ENCODE results near the gene SLC39A11. TPM values are rescaled to one million over a fixed set of nuclear protein-coding genes. Genes with fewer than 3 reads are reported as not detected.

Gene SLC39A11
- total RNA-seq, 1 donor from 2014 or later, result 21.5 TPM

GRCh38 chr17:72696156-72696555 is 396.3 kb downstream of the SLC39A11 start:
- Mint-ChIP-seq H3K4me3 (ENCODE audit: unreplicated experiment) (no peak overlapping the region), H3K4me1 (ENCODE audit: low read depth, unreplicated experiment) (peaks cover 3% of the 10 kb centered on the region), H3K36me3 (ENCODE audit: low read depth, unreplicated experiment) (peaks cover 3% of the 10 kb centered on the region), H3K27ac (ENCODE audit: unreplicated experiment) (no peak overlapping the region), H3K9me3 (ENCODE audit: unreplicated experiment) (peaks cover 8% of the 10 kb centered on the region), H3K27me3 (ENCODE audit: low read depth, unreplicated experiment) (no peaks in the 10 kb centered on the region)
- Histone ChIP-seq H3K9ac (ENCODE audit: low read length) (no peak overlapping the region), H3K9me3 (ENCODE audit: insufficient read depth, low read depth, low read length) (no peaks in the 10 kb centered on the region), H3K4me3 (ENCODE audit: insufficient read depth, low read depth, low read length) (no peak overlapping the region), H3K4me2 (ENCODE audit: low read length) (no peak overlapping the region), H3K4me1 (ENCODE audit: insufficient read depth, low read length) (peaks cover 17% of the 10 kb centered on the region), H3K79me2 (ENCODE audit: insufficient read depth, low read length) (no peaks in the 10 kb centered on the region), H3K27ac (ENCODE audit: low read depth, low read length) (no peak overlapping the region), H2AFZ (ENCODE audit: low read depth, low read length) (no peak overlapping the region), H4K20me1 (ENCODE audit: insufficient read depth, low read length) (no peaks in the 10 kb centered on the region), H3K36me3 (ENCODE audit: insufficient read depth, low read length) (no peaks in the 10 kb centered on the region), H3K27me3 (ENCODE audit: insufficient read depth, low read length) (no peaks in the 10 kb centered on the region)
- TF ChIP-seq, protein P1, sequence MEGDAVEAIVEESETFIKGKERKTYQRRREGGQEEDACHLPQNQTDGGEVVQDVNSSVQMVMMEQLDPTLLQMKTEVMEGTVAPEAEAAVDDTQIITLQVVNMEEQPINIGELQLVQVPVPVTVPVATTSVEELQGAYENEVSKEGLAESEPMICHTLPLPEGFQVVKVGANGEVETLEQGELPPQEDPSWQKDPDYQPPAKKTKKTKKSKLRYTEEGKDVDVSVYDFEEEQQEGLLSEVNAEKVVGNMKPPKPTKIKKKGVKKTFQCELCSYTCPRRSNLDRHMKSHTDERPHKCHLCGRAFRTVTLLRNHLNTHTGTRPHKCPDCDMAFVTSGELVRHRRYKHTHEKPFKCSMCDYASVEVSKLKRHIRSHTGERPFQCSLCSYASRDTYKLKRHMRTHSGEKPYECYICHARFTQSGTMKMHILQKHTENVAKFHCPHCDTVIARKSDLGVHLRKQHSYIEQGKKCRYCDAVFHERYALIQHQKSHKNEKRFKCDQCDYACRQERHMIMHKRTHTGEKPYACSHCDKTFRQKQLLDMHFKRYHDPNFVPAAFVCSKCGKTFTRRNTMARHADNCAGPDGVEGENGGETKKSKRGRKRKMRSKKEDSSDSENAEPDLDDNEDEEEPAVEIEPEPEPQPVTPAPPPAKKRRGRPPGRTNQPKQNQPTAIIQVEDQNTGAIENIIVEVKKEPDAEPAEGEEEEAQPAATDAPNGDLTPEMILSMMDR (IDR thresholded peaks at IDR 0.05; ENCODE audit: insufficient read depth, low read depth, low read length), result no peak
- TF ChIP-seq EZH2 (IDR thresholded peaks at IDR 0.05; ENCODE audit: insufficient read depth, low read length), result no peak
- FAIRE-seq (no peak), DNase-seq (ENCODE audit: low read depth) (no peak)

DNA sequence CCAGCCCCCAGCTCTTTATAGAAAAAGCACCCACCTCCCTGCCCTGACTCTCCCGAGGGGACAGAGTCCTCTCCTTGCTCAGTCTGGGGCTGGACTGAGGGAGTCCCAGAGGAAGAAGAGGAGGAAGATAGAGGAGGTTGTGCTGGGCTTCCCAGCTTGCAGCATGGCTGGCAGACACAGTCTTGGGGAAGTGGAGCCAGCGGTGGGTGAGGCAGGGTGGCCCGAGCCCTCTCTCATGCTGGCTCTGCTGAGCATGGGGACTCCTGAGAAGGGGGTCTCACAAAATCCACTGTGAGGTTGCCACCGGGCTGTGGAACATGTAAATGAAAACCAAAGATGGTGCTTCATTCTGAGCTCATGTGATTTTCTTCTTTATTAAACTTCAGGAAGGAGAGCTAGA is 398.5 kb downstream of the SLC39A11 start:
- H3K4me1 ChIP-seq (ENCODE audit: insufficient read depth, low read length), result peaks cover 16% of the 10 kb centered on the region
- Mint-ChIP-seq H3K4me3 (ENCODE audit: unreplicated experiment) (no peak overlapping the region), H3K9me3 (ENCODE audit: unreplicated experiment) (peaks cover 5% of the 10 kb centered on the region), H3K4me1 (ENCODE audit: low read depth, unreplicated experiment) (peaks cover 3% of the 10 kb centered on the region), H3K27ac (ENCODE audit: unreplicated experiment) (no peak overlapping the region), H3K27me3 (ENCODE audit: low read depth, unreplicated experiment) (peaks cover 6% of the 10 kb centered on the region), H3K36me3 (ENCODE audit: low read depth, unreplicated experiment) (peaks cover 11% of the 10 kb centered on the region)
- FAIRE-seq (no peak), DNase-seq (ENCODE audit: low read depth) (no peak)
- H3K9ac ChIP-seq (ENCODE audit: low read length), result no peak overlapping the region
- TF ChIP-seq, protein P1 (IDR thresholded peaks at IDR 0.05; ENCODE audit: insufficient read depth, low read depth, low read length), result no peak
- no peak for TF ChIP-seq EZH2 (IDR thresholded peaks at IDR 0.05; ENCODE audit: insufficient read depth, low read length)
- H3K36me3 ChIP-seq (ENCODE audit: insufficient read depth, low read length), result no peaks in the 10 kb centered on the region
- H3K4me3 ChIP-seq (ENCODE audit: insufficient read depth, low read depth, low read length), result no peak overlapping the region
- H3K27me3 ChIP-seq (ENCODE audit: insufficient read depth, low read length), result no peaks in the 10 kb centered on the region
- H2AFZ ChIP-seq (ENCODE audit: low read depth, low read length), result no peak overlapping the region
- H3K9me3 ChIP-seq (ENCODE audit: insufficient read depth, low read depth, low read length), result no peaks in the 10 kb centered on the region
- H3K79me2 ChIP-seq (ENCODE audit: insufficient read depth, low read length), result no peaks in the 10 kb centered on the region
- H4K20me1 ChIP-seq (ENCODE audit: insufficient read depth, low read length), result no peaks in the 10 kb centered on the region
- no peak overlapping the region for H3K4me2 ChIP-seq (ENCODE audit: low read length)
- H3K27ac ChIP-seq (ENCODE audit: low read depth, low read length), result no peak overlapping the region

GRCh38 chr17:72693151-72693878 is 399.2 kb downstream of the SLC39A11 start:
- Histone ChIP-seq H3K9me3 (ENCODE audit: insufficient read depth, low read depth, low read length) (no peaks in the 10 kb centered on the region), H3K4me3 (ENCODE audit: insufficient read depth, low read depth, low read length) (no peak overlapping the region), H3K79me2 (ENCODE audit: insufficient read depth, low read length) (no peaks in the 10 kb centered on the region), H3K4me2 (ENCODE audit: low read length) (no peak overlapping the region), H3K27me3 (ENCODE audit: insufficient read depth, low read length) (no peaks in the 10 kb centered on the region), H3K36me3 (ENCODE audit: insufficient read depth, low read length) (no peaks in the 10 kb centered on the region), H3K27ac (ENCODE audit: low read depth, low read length) (no peak overlapping the region), H3K9ac (ENCODE audit: low read length) (no peak overlapping the region), H3K4me1 (ENCODE audit: insufficient read depth, low read length) (peaks cover 16% of the 10 kb centered on the region), H4K20me1 (ENCODE audit: insufficient read depth, low read length) (no peaks in the 10 kb centered on the region), H2AFZ (ENCODE audit: low read depth, low read length) (no peak overlapping the region)
- H3K4me3 Mint-ChIP-seq (ENCODE audit: unreplicated experiment), result no peak overlapping the region
- TF ChIP-seq EZH2 (IDR thresholded peaks at IDR 0.05; ENCODE audit: insufficient read depth, low read length), result no peak
- TF ChIP-seq, protein P1 (IDR thresholded peaks at IDR 0.05; ENCODE audit: insufficient read depth, low read depth, low read length), result no peak
- peaks cover 5% of the 10 kb centered on the region for H3K9me3 Mint-ChIP-seq (ENCODE audit: unreplicated experiment)
- peaks cover 12% of the 10 kb centered on the region for H3K36me3 Mint-ChIP-seq (ENCODE audit: low read depth, unreplicated experiment)
- peaks cover 3% of the 10 kb centered on the region for H3K4me1 Mint-ChIP-seq (ENCODE audit: low read depth, unreplicated experiment)
- H3K27me3 Mint-ChIP-seq (ENCODE audit: low read depth, unreplicated experiment), result peaks cover 6% of the 10 kb centered on the region
- FAIRE-seq, result no peak
- no peak for DNase-seq (ENCODE audit: low read depth)
- no peak overlapping the region for H3K27ac Mint-ChIP-seq (ENCODE audit: unreplicated experiment)

All from astrocyte (in vitro differentiated cells and primary cell).